Kidney (tissue), 14 donors: ENCODE results near the gene UBA5. TPM values are rescaled to one million over a fixed set of nuclear protein-coding genes. Genes with fewer than 3 reads are reported as not detected.

Source experiments
- DNase-seq, 5 donors: peaks; one replicate each; pipeline ENCODE4 v3.0.0-alpha.2; 2013 to 2020
- FAIRE-seq: peaks from 2 replicates; lab custom pipeline; 2012; peaks lifted over from hg19 to GRCh38; lab: Jason Lieb, UNC
- H3K27ac ChIP-seq, 2 donors: one replicate each; pipeline ENCODE4 v1.7.0; 2013; ENCODE audit warnings: low read depth in 2 of 2, low read length in 2 of 2, inconsistent platforms in 1 of 2
- H3K27me3 ChIP-seq: one replicate; pipeline ENCODE4 v1.7.1; 2013; ENCODE audit warnings: low read length, inconsistent platforms; ENCODE audit not compliant: control insufficient read depth, insufficient read depth
- H3K36me3 ChIP-seq, 3 donors: one replicate each; pipeline versions ENCODE4 v1.7.0 to v1.7.1; 2013; ENCODE audit warnings: low read length in 3 of 3, control low read depth in 1 of 3, inconsistent platforms in 1 of 3; ENCODE audit not compliant: insufficient read depth in 3 of 3, control insufficient read depth in 2 of 3
- H3K4me1 ChIP-seq, 3 donors: one replicate each; pipeline versions ENCODE4 v1.7.0 to v1.7.1; 2013; ENCODE audit warnings: low read length in 3 of 3, inconsistent platforms in 1 of 3, low read depth in 1 of 3; ENCODE audit not compliant: control insufficient read depth in 2 of 3, insufficient read depth in 2 of 3
- H3K4me3 ChIP-seq, 3 donors: one replicate each; pipeline versions ENCODE4 v1.7.0 to v1.8.1; 2013; ENCODE audit warnings: low read length in 3 of 3, control low read depth in 1 of 3, inconsistent platforms in 1 of 3
- H3K9ac ChIP-seq, 3 donors: one replicate each; pipeline versions ENCODE4 v1.7.0 to v1.7.1; 2013; ENCODE audit warnings: low read length in 3 of 3, control low read depth in 1 of 3, inconsistent platforms in 1 of 3
- H3K9me3 ChIP-seq, 3 donors: one replicate each; pipeline versions ENCODE4 v1.7.0 to v1.7.1; 2013; ENCODE audit warnings: low read length in 3 of 3, control low read depth in 1 of 3, inconsistent platforms in 1 of 3; ENCODE audit not compliant: control insufficient read depth in 2 of 3, insufficient read depth in 1 of 3
- CTCF ChIP-seq: IDR thresholded peaks from 3 replicates; pipeline ENCODE4 v1.5.1; 2012; ENCODE audit warnings: mild to moderate bottlenecking, moderate library complexity, borderline replicate concordance; ENCODE audit not compliant: insufficient read depth; ENCODE audit errors: extremely low read depth
- intact Hi-C: fragments of 100-400 bp; cut with DNase I; formaldehyde crosslinking; loops from one replicate; pipeline ENCODE4 v1.11.1; 2022
- polyA plus RNA-seq: library from polyadenylated mRNA; stranded (reverse); fragments of 350-450 nt; fragmentation: Illumina TruSeq; extraction: RNeasy Lipid Tissue Mini Kit (QIAGEN cat#74804); gene quantifications from one replicate; pipeline ENCODE4 v1.2.3, GENCODE V29; 2014; ENCODE audit warnings: low read depth, low replicate concordance; ENCODE audit not compliant: insufficient read depth
- total RNA-seq: library from RNA; stranded (reverse); fragmentation: NEBNext Ultra II Directional; extraction: Animal tissue kit (Norgen Biotek cat#: 25700); gene quantifications from one replicate; pipeline ENCODE4 v1.2.1, GENCODE V29; 2021
- donor health status: control.
- donor health status: control.
- donor health status: control.
- donor health status: control.
- donor health status: control.
- donor health status: DM: yes; HTN: yes; CAD: no.
- donor health status: Normal renal cell carcinoma (clear cell type).

Gene UBA5
- total and polyA plus RNA-seq, 2 donors from 2014 or later: 32.1 to 45.1 TPM

GRCh38 chr3:132655471-132655870 is 4.7 kb upstream of the UBA5 start:
- Histone ChIP-seq H3K36me3 (no peaks in the 10 kb centered on the region), H3K9me3 (no peaks in the 10 kb centered on the region), H3K4me3 (no peak overlapping the region), H3K27me3 (no peaks in the 10 kb centered on the region), H3K9ac (no peak overlapping the region), H3K27ac (peak overlapping the region; percentile 56), H3K4me1 (peaks cover 0 to 39% (median 0%) of the 10 kb centered on the region in 3 donors)
- intact Hi-C loops: no loop called here
- TF ChIP-seq CTCF: no peak
- DNase-seq (no peak), FAIRE-seq (no peak)

GRCh38 chr3:132657869-132658747 is 2.0 kb upstream of the UBA5 start:
- Histone ChIP-seq H3K9me3 (no peaks in the 10 kb centered on the region), H3K4me3 (peak overlapping the region in 2 of 3 donors; percentile 78 to 97), H3K4me1 (peaks cover 0 to 32% (median 3%) of the 10 kb centered on the region in 3 donors), H3K27me3 (no peaks in the 10 kb centered on the region), H3K9ac (peak overlapping the region in 1 of 3 donors; percentile 98), H3K27ac (peak overlapping the region; percentile 94 to 98), H3K36me3 (no peaks in the 10 kb centered on the region)
- TF ChIP-seq CTCF: no peak
- no peak for FAIRE-seq
- intact Hi-C loops: no loop called here
- peak in 1 of 5 donors; percentile 10 for DNase-seq

GRCh38 chr3:132659000-132659364 is 1.1 kb upstream of the UBA5 start:
- peak overlapping the region; percentile 94 to 98 for H3K27ac ChIP-seq
- H3K27me3 ChIP-seq: no peaks in the 10 kb centered on the region
- H3K9me3 ChIP-seq: no peaks in the 10 kb centered on the region
- H3K4me3 ChIP-seq: peak overlapping the region; percentile 78 to 97 (median 88)
- DNase-seq: no peak
- no peaks in the 10 kb centered on the region for H3K36me3 ChIP-seq
- peaks cover 0 to 24% (median 3%) of the 10 kb centered on the region in 3 donors for H3K4me1 ChIP-seq
- peak overlapping the region; percentile 78 to 98 (median 85) for H3K9ac ChIP-seq
- intact Hi-C loops: no loop called here
- no peak for TF ChIP-seq CTCF
- FAIRE-seq: no peak
